Calu3 (cell line): ENCODE results near the gene BMP7. TPM values are rescaled to one million over a fixed set of nuclear protein-coding genes. Genes with fewer than 3 reads are reported as not detected.
"Not testable (repeated sequence)": the region's sequence is repeated elsewhere in the genome, so short reads cannot be mapped to it uniquely, and the experiment has no call there.

Experiments used
- BruUV-seq: library from RNA; stranded (reverse); fragments of 400-500 nt; replicated peaks from 2 replicates; lab custom pipeline; 2021; lab: Mats Ljungman, UMichigan
- CTCF ChIA-PET: fragments of 300-600 bp; sonication (Branson Sonifier 250); formaldehyde crosslinking; loops from one replicate; lab custom pipeline; 2022; ENCODE audit warnings: antibody characterized with exemption; lab: Charles Lee
- DNase-seq: peaks from one replicate; pipeline ENCODE4 v3.0.0; 2022
- H3K27ac Mint-ChIP-seq: one replicate; pipeline ENCODE4 v1.8.0; 2022; ENCODE audit warnings: mixed read lengths; ENCODE audit not compliant: unreplicated experiment
- H3K27me3 Mint-ChIP-seq: one replicate; pipeline ENCODE4 v1.8.0; 2022; ENCODE audit warnings: mixed read lengths; ENCODE audit not compliant: unreplicated experiment
- H3K36me3 Mint-ChIP-seq: one replicate; pipeline ENCODE4 v1.8.0; 2022; ENCODE audit warnings: mild to moderate bottlenecking, moderate library complexity, mixed read lengths; ENCODE audit not compliant: insufficient read depth, unreplicated experiment
- H3K4me1 Mint-ChIP-seq: one replicate; pipeline ENCODE4 v1.8.0; 2022; ENCODE audit warnings: mild to moderate bottlenecking, low read depth, mixed read lengths; ENCODE audit not compliant: unreplicated experiment
- H3K4me3 Mint-ChIP-seq: one replicate; pipeline ENCODE4 v1.8.0; 2022; ENCODE audit warnings: mild to moderate bottlenecking, low read depth, moderate library complexity, mixed read lengths; ENCODE audit not compliant: unreplicated experiment
- H3K9me3 Mint-ChIP-seq: one replicate; pipeline ENCODE4 v1.8.0; 2022; ENCODE audit warnings: low read depth, mixed read lengths; ENCODE audit not compliant: unreplicated experiment
- intact Hi-C: fragments of 100-400 bp; cut with micrococcal nuclease; formaldehyde crosslinking; loops from one replicate; pipeline ENCODE4 v1.10.0; 2022; ENCODE audit not compliant: unreplicated experiment
- total RNA-seq: library from RNA; stranded (reverse); gene quantifications from 2 replicates; pipeline ENCODE4 v1.2.3, GENCODE V29; 2022
- TF ChIP-seq, protein P1 (sequence below): fragments of 200-600 bp; IDR thresholded peaks from one replicate; pipeline ENCODE4 v1.8.0; 2022; ENCODE audit warnings: antibody characterized with exemption; ENCODE audit not compliant: unreplicated experiment

The BMP7 gene
- total RNA-seq, 1 experiment from 2014 or later = not detected

DNA sequence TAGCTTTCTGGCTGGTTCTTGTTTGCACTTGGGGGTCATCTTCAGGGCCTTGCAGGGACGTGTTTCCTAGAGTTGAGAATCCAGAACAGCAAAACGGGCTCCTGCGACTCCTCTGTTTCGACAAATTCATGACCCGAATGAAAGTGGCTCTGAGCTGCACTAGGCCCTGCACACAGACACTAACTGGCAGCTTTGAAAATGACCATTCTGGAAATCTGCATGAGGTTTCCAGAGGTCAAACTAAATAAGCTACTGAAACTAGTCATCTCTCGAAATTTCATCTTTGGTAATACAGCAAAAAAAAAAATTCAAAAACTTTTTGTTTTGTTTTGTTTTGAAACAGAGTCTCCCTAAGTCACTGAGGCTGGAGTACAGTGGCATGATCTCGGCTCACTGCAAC, 15.5 kb upstream of the BMP7 start:
- BruUV-seq = no TSS peak

DNA sequence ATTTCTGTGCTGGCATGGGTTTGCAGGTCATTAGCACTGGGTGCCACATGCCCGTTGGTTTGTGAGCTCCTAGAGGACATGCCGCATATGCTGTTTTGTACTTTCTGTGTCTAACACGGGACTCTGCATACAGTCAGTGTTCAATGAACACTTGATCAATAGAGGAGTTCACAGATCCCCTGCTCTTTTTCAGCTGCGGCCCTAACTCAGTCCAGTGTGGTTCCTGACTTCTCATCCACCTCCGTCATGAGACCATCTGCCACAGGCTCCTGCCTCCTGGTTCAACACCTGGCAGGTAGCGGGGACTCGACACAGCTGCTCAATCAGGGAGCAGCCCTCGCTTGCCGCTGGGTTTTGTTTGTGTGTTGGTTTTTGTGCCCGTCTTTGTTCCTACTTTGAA, 13.8 kb upstream of the BMP7 start:
- Mint-ChIP-seq H3K4me1 (no peaks in the 10 kb centered on the region), H3K27me3 (peaks cover 99% of the 10 kb centered on the region), H3K36me3 (no peaks in the 10 kb centered on the region), H3K27ac (no peak overlapping the region), H3K4me3 (no peak overlapping the region), H3K9me3 (no peaks in the 10 kb centered on the region)
- no TSS peak for BruUV-seq
- DNase-seq = no peak
- intact Hi-C loops = no loop called here
- CTCF ChIA-PET = no interaction called here
- TF ChIP-seq, protein P1, sequence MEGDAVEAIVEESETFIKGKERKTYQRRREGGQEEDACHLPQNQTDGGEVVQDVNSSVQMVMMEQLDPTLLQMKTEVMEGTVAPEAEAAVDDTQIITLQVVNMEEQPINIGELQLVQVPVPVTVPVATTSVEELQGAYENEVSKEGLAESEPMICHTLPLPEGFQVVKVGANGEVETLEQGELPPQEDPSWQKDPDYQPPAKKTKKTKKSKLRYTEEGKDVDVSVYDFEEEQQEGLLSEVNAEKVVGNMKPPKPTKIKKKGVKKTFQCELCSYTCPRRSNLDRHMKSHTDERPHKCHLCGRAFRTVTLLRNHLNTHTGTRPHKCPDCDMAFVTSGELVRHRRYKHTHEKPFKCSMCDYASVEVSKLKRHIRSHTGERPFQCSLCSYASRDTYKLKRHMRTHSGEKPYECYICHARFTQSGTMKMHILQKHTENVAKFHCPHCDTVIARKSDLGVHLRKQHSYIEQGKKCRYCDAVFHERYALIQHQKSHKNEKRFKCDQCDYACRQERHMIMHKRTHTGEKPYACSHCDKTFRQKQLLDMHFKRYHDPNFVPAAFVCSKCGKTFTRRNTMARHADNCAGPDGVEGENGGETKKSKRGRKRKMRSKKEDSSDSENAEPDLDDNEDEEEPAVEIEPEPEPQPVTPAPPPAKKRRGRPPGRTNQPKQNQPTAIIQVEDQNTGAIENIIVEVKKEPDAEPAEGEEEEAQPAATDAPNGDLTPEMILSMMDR = no peak

More for the DNA sequence above, 15.5 kb upstream of the BMP7 start:
- no peak for DNase-seq
- TF ChIP-seq, protein P1 = no peak
- H3K27me3 Mint-ChIP-seq = peaks cover 99% of the 10 kb centered on the region
- CTCF ChIA-PET = interaction anchor here (1.1 kb wide), 1 partner anchor 18 kb away, joined by 3 read pairs; no protein-coding TSS in a partner anchor
- H3K4me3 Mint-ChIP-seq = no peak overlapping the region
- H3K9me3 Mint-ChIP-seq = no peaks in the 10 kb centered on the region
- H3K27ac Mint-ChIP-seq = no peak overlapping the region
- intact Hi-C loops = no loop called here
- H3K36me3 Mint-ChIP-seq = no peaks in the 10 kb centered on the region
- no peaks in the 10 kb centered on the region for H3K4me1 Mint-ChIP-seq

DNA sequence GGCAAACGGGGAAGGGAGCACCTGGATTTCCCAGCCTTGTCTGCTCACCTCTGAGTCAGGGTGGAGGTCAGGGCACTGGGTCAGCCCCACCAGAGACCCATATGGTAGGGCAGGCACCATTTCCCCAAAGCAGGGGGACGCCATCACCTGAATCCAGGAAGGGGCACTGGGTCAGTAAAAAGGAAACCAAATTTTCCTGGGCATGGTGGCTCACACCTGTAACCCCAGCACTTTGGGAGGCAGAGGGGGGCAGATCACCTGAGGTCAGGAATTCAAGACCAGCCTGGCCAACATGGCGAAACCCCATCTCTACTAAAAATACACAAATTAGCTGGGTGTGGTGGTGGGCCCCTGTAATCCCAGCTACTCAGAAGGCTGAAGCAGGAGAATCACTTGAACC, 13.1 kb upstream of the BMP7 start:
- H3K9me3 Mint-ChIP-seq, DNase-seq, H3K36me3 Mint-ChIP-seq, H3K4me1 Mint-ChIP-seq, H3K27ac Mint-ChIP-seq, CTCF ChIA-PET, intact Hi-C loops, H3K4me3 Mint-ChIP-seq, BruUV-seq: not testable (repeated sequence)
- peaks cover 100% of the 10 kb centered on the region for H3K27me3 Mint-ChIP-seq

DNA sequence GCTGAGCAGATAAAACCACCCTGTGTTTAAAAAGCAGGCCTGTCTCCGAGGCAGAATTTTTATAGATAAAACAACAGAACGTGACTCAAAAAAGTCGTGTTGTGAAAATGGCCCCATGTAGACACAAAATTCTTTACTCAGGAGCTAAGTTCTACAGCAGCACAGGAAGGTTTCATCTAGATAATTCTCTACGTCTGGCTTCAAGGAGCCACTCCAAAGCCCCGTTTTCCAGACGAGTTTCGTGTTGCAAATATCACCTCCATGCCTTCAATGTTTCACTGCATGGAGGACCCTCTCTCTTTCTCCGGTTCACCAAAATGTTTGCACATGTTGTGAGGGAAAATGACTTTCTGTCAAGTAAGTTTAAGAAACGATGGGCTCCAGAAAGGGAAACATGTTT, 12.0 kb upstream of the BMP7 start:
- no peaks in the 10 kb centered on the region for H3K4me1 Mint-ChIP-seq
- TF ChIP-seq, protein P1 = no peak
- intact Hi-C loops = no loop called here
- H3K27me3 Mint-ChIP-seq = peaks cover 100% of the 10 kb centered on the region
- CTCF ChIA-PET = interaction anchor here (0.9 kb wide), 1 partner anchor 26 kb away, joined by 9 read pairs; no protein-coding TSS in a partner anchor
- BruUV-seq = no TSS peak
- H3K9me3 Mint-ChIP-seq = no peaks in the 10 kb centered on the region
- no peak for DNase-seq
- no peak overlapping the region for H3K4me3 Mint-ChIP-seq
- H3K27ac Mint-ChIP-seq = no peak overlapping the region
- no peaks in the 10 kb centered on the region for H3K36me3 Mint-ChIP-seq

DNA sequence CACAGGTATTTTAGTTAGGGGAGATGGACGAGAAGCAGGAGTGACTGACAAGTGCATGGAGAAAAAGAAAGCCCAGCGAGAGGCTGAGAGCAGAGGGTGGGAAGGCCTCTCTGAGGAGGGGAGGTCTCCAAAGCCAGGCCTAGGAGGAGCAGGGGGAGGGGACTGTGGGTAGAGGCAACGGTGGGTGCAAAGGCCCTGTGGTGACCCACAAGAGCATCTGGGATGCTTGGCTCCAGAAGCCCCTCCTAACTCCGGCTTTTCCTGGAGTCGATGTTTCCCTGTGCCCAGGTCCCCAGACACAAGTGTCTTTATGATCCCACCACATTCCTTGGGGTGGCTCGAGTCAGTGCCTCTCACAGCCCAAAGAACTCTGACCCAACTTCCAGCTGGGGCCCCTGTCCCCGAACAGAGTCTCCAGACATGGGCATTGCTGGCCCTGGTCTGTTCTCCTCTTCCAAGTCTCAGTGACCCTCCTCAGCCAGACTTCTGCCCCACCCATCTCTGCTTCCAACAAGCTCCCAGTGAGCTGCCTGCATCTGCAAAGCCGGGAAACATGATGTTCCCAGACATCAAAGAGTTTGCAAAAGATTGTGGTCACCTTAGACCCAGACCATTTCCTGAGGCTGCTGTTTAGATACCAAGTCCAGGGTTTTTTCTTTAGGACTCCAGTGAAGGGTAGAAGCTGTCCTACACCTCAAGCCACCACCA, 11.1 kb upstream of the BMP7 start:
- CTCF ChIA-PET = interaction anchor here (0.6 kb wide), 1 partner anchor 56 kb away, joined by 8 read pairs; no protein-coding TSS in a partner anchor
- Mint-ChIP-seq H3K27me3 (peaks cover 100% of the 10 kb centered on the region), H3K36me3 (no peaks in the 10 kb centered on the region)

More for the DNA sequence above, 11.1 kb upstream of the BMP7 start:
- Mint-ChIP-seq H3K4me1 (no peaks in the 10 kb centered on the region), H3K27ac (no peak overlapping the region), H3K9me3 (no peaks in the 10 kb centered on the region), H3K4me3 (no peak overlapping the region)
- TF ChIP-seq, protein P1 = no peak
- BruUV-seq = no TSS peak
- intact Hi-C loops = no loop called here
- DNase-seq = no peak
